ENCODE data around the gene AMPD3. TPM values are rescaled to one million over a fixed set of nuclear protein-coding genes. Genes with fewer than 3 reads are reported as not detected.

The AMPD3 gene
- total and polyA plus RNA-seq, 7 donors, result 4.2 to 8.1 (median 5.0) TPM

DNA sequence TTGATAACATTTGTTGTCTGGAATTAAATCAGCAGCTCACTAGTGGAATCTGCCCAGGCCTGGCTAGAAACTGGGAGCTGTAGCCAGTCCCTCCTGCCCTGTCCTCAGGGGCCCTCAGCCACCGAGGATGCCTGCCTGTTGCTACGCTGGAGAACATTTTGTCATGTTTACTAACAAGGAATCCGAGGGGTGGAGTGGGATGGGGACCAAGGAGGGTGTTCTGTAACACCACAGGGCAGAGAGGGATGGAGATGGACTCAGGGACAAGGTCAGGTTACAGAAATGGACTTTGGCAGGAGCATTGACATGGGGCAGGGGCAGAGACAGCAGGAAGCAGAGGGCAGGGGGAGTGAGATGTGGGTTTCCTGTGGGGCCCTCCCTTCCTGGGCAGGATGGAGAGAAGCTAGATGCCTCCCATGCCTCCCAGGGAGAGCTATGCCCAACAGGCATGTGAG, 45.8 kb upstream of the AMPD3 start:
- intact Hi-C loops (cut with DNase I), result loop anchor here (5.0 kb wide), 2 partner anchors 103 to 133 kb away; partner anchors contain the start of gene RNF141
- TF ChIP-seq POLR2A (IDR thresholded peaks at IDR 0.05), result no peak
- TF ChIP-seq EP300 (IDR thresholded peaks at IDR 0.05), result no peak
- no peak for TF ChIP-seq POLR2AphosphoS5 (IDR thresholded peaks at IDR 0.05)
- DNase-seq, result no peak
- no peaks in the 10 kb centered on the region for H3K9me3 ChIP-seq
- no peaks in the 10 kb centered on the region for H3K36me3 ChIP-seq
- H3K4me3 ChIP-seq, result no peak overlapping the region
- H3K27ac ChIP-seq, result peak overlapping the region in 1 of 4 donors; percentile 31
- peaks cover 0 to 35% (median 12%) of the 10 kb centered on the region in 4 donors for H3K4me1 ChIP-seq
- no peaks in the 10 kb centered on the region for H3K27me3 ChIP-seq
- 54 to 73% methylated on average over 3 of the region's 3 CpGs for WGBS, 2 donors

DNA sequence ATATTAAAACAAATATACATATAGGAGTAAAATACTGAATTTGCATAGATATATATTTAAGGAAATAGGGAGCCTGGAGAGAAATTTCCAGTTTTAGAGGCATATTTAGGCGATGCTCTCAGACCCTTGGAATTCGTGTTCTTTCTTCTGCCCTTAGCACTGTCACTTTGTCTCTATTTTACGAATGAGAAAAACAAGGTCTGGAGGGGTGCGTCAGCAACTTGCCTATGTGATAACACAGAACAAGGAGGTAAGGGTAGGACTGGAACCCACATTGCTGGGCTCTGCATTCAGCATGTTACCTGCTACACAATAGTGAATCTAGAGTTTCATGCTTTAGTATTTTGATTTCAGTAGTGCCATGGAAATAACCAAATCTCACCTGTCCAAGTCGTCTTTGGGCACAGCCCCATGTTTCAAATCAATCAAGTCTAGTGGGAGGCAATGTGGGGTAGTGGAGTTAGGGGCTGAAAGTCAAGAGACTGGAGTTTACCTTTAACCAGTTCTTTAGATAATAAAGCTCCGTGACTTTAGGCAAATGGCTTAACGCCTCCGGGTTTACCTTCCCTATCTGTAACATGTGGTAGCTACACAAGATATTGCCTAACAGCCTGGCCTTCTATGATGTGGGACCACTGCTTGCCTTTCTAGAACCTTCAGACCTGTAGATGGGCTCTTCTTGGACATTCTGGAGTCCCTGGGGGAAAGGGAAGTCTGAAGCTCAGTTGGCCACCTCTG, 44.8 kb upstream of the AMPD3 start:
- intact Hi-C loops (cut with DNase I), result no loop called here
- DNase-seq, result no peak
- WGBS, 2 donors, result 83 to 86% methylated on average over 8 of the region's 8 CpGs

DNA sequence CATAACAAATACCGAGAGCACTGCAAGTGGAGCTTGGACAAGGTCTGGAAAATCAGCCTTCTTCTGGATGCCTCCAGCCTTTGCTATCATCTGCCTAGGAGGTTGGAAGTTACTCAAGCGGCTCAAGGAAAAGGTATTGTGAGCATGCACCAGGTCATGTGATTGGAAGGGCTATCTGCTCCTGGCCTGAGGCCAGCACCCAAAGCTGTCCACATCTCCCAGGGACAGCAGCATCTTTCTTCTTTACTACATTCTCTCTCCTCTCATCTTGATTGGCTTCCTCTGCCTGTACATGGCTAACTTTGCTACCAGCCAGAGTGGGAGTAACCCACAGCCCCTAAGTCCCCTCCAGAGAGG, 44.2 kb upstream of the AMPD3 start:
- no peaks in the 10 kb centered on the region for H3K36me3 ChIP-seq
- WGBS, 2 donors, result 72 to 89% methylated on average over 2 of the region's 2 CpGs
- no peaks in the 10 kb centered on the region for H3K27me3 ChIP-seq
- H3K9me3 ChIP-seq, result no peaks in the 10 kb centered on the region
- TF ChIP-seq POLR2A (IDR thresholded peaks at IDR 0.05), result no peak
- TF ChIP-seq EP300 (IDR thresholded peaks at IDR 0.05), result no peak
- TF ChIP-seq POLR2AphosphoS5 (IDR thresholded peaks at IDR 0.05), result no peak
- TF ChIP-seq, protein P1, sequence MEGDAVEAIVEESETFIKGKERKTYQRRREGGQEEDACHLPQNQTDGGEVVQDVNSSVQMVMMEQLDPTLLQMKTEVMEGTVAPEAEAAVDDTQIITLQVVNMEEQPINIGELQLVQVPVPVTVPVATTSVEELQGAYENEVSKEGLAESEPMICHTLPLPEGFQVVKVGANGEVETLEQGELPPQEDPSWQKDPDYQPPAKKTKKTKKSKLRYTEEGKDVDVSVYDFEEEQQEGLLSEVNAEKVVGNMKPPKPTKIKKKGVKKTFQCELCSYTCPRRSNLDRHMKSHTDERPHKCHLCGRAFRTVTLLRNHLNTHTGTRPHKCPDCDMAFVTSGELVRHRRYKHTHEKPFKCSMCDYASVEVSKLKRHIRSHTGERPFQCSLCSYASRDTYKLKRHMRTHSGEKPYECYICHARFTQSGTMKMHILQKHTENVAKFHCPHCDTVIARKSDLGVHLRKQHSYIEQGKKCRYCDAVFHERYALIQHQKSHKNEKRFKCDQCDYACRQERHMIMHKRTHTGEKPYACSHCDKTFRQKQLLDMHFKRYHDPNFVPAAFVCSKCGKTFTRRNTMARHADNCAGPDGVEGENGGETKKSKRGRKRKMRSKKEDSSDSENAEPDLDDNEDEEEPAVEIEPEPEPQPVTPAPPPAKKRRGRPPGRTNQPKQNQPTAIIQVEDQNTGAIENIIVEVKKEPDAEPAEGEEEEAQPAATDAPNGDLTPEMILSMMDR (IDR thresholded peaks at IDR 0.05), result no peak
- intact Hi-C loops (cut with DNase I), result no loop called here
- no peak overlapping the region for H3K4me3 ChIP-seq
- H3K4me1 ChIP-seq, result peaks cover 0 to 33% (median 12%) of the 10 kb centered on the region in 4 donors
- H3K27ac ChIP-seq, result no peak overlapping the region
- no peak for DNase-seq

More for the DNA sequence above, 44.8 kb upstream of the AMPD3 start:
- Histone ChIP-seq H3K27ac (no peak overlapping the region), H3K4me1 (peaks cover 0 to 35% (median 12%) of the 10 kb centered on the region in 4 donors), H3K4me3 (no peak overlapping the region), H3K36me3 (no peaks in the 10 kb centered on the region), H3K9me3 (no peaks in the 10 kb centered on the region), H3K27me3 (no peaks in the 10 kb centered on the region)
- no peak for TF ChIP-seq EP300 (IDR thresholded peaks at IDR 0.05)
- TF ChIP-seq, protein P1 (IDR thresholded peaks at IDR 0.05), result no peak
- TF ChIP-seq POLR2A (IDR thresholded peaks at IDR 0.05), result no peak
- no peak for TF ChIP-seq POLR2AphosphoS5 (IDR thresholded peaks at IDR 0.05)

DNA sequence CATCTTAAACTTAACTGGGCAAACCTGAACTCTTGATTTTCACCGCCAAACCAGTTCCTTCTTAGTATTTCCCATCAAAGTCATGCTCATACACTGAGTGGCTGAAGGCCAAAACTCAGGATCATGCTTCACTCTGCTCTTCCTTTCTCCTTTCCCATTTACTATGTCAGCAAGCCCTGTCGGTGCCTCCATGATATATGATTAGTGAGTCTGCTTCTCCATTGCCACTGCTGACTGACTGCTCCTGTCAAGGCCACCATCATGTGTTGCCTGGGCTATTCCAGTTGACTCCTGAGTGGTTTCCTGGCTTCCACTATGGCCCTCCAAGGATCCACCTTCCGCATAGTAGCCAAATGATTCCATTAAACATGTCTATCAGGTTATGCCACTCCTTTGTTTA, 42.8 kb upstream of the AMPD3 start:
- Histone ChIP-seq H3K4me1 (peaks cover 0 to 19% (median 4%) of the 10 kb centered on the region in 4 donors), H3K4me3 (no peak overlapping the region), H3K27ac (no peak overlapping the region), H3K27me3 (no peaks in the 10 kb centered on the region), H3K9me3 (no peaks in the 10 kb centered on the region), H3K36me3 (no peaks in the 10 kb centered on the region)
- 93 to 98% methylated on average over 3 of the region's 3 CpGs for WGBS, 2 donors
- TF ChIP-seq EP300 (IDR thresholded peaks at IDR 0.05) (no peak), POLR2A (IDR thresholded peaks at IDR 0.05) (no peak), POLR2AphosphoS5 (IDR thresholded peaks at IDR 0.05) (no peak)
- TF ChIP-seq, protein P1 (IDR thresholded peaks at IDR 0.05), result no peak
- no peak for DNase-seq
- intact Hi-C loops (cut with DNase I), result no loop called here

DNA sequence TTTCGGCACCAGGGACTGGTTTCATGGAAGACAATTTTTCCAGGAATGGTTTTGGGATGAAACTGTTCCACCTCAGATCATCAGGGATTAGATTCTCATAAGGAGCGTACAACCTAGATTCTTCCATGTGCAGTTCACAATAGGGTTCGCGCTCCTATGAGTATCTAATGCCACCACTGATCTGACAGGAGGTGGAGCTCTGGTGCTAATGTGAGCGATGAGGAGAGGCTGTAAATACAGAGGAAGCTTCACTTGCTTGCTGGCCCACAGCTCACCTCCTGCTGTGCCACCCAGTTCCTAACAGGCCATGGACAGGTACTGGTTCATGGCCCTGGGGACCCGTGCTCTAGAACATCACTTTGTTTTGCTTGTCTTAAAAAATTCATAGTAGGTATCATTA, 41.8 kb upstream of the AMPD3 start:
- peak overlapping the region in 1 of 4 donors; percentile 52 for H3K27ac ChIP-seq
- H3K4me3 ChIP-seq, result no peak overlapping the region
- no peaks in the 10 kb centered on the region for H3K9me3 ChIP-seq
- no peaks in the 10 kb centered on the region for H3K36me3 ChIP-seq
- H3K4me1 ChIP-seq, result peaks cover 0 to 9% (median 1%) of the 10 kb centered on the region in 4 donors
- no peaks in the 10 kb centered on the region for H3K27me3 ChIP-seq
- intact Hi-C loops (cut with DNase I), result no loop called here
- DNase-seq, result no peak
- WGBS, 2 donors, result 39 to 60% methylated on average over 6 of the region's 6 CpGs
- no peak for TF ChIP-seq POLR2A (IDR thresholded peaks at IDR 0.05)
- TF ChIP-seq EP300 (IDR thresholded peaks at IDR 0.05), result no peak
- TF ChIP-seq, protein P1 (IDR thresholded peaks at IDR 0.05), result no peak
- no peak for TF ChIP-seq POLR2AphosphoS5 (IDR thresholded peaks at IDR 0.05)

Data from sigmoid colon (tissue), 7 donors.